ENCODE data around the gene MYH7. TPM values are rescaled to one million over a fixed set of nuclear protein-coding genes. Genes with fewer than 3 reads are reported as not detected.

MYH7 gene
- polyA plus RNA-seq, 2 of the 4 experiments (the other 2 are of a cell fraction), result not detected

DNA sequence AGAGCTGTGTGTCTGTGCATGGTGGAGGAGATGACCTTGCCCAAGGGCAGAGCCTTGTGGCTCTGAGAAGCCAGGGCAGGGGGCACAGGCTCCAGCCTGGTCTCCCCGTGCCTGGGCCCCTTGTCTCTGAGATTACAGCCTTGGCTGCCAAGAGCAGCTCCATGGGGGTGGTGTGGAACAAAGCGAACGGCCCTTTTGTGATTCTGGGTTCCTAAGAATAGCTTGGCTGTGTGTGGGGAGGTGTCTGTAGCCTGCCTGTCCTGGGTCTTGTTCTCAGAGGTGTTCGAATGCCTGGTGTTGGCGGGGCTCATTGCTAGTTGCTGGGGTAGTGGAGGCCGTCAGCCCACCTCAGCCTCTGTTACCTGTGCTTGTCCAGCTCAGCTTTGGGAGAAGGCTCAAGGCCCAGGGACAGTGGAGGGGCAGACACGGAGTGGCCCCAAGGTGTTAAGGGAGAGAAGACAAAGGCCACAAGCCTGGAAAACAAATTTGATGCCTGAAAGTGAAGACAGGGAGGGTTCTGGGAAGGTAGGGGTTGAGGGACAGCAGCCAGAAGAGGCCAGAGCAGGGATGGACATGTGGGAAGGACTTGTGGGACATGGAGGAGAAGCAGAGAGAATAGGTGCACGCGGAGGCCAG, 7.4 kb upstream of the MYH7 start:
- CTCF ChIA-PET, result interaction anchor here (1.0 to 1.7 kb wide), 6 partner anchors 9 to 67 kb away, joined by 3 to 4 read pairs (median 4); no protein-coding TSS in a partner anchor
- DNase-seq (ENCODE audit: low read depth in 1 of 2, low spot score in 1 of 2) (no peak), FAIRE-seq (no peak), ATAC-seq (no peak)
- H3K4me2 ChIP-seq, result no peak overlapping the region
- no peaks in the 10 kb centered on the region for H3K4me1 ChIP-seq
- WGBS (ENCODE audit: missing lambda C conversion rate), result 37% methylated on average over 9 of the region's 9 CpGs
- H3K4me3 ChIP-seq, result no peak overlapping the region
- TF ChIP-seq CEBPB (IDR thresholded peaks at IDR 0.05), result no peak
- no peak for TF ChIP-seq HOXA7 (CRISPR knock-in tag; IDR thresholded peaks at IDR 0.05)
- no peak for TF ChIP-seq RAD21 (conservative IDR thresholded peaks at IDR 0.05 in 1 of 2, IDR thresholded peaks at IDR 0.05 in 1 of 2)
- no peak for TF ChIP-seq RCOR1 (IDR thresholded peaks at IDR 0.05; ENCODE audit: low read depth, low read length)
- TF ChIP-seq MAFK (IDR thresholded peaks at IDR 0.05; ENCODE audit: partially characterized antibody), result no peak
- TF ChIP-seq POLR2AphosphoS2 (conservative IDR thresholded peaks at IDR 0.05; ENCODE audit: low read length), result no peak
- TF ChIP-seq POLR2A (IDR thresholded peaks at IDR 0.05; ENCODE audit: low read length), result no peak
- no peak for TF ChIP-seq GATA3 (IDR thresholded peaks at IDR 0.05; ENCODE audit: borderline replicate concordance)
- TF ChIP-seq, protein P1, sequence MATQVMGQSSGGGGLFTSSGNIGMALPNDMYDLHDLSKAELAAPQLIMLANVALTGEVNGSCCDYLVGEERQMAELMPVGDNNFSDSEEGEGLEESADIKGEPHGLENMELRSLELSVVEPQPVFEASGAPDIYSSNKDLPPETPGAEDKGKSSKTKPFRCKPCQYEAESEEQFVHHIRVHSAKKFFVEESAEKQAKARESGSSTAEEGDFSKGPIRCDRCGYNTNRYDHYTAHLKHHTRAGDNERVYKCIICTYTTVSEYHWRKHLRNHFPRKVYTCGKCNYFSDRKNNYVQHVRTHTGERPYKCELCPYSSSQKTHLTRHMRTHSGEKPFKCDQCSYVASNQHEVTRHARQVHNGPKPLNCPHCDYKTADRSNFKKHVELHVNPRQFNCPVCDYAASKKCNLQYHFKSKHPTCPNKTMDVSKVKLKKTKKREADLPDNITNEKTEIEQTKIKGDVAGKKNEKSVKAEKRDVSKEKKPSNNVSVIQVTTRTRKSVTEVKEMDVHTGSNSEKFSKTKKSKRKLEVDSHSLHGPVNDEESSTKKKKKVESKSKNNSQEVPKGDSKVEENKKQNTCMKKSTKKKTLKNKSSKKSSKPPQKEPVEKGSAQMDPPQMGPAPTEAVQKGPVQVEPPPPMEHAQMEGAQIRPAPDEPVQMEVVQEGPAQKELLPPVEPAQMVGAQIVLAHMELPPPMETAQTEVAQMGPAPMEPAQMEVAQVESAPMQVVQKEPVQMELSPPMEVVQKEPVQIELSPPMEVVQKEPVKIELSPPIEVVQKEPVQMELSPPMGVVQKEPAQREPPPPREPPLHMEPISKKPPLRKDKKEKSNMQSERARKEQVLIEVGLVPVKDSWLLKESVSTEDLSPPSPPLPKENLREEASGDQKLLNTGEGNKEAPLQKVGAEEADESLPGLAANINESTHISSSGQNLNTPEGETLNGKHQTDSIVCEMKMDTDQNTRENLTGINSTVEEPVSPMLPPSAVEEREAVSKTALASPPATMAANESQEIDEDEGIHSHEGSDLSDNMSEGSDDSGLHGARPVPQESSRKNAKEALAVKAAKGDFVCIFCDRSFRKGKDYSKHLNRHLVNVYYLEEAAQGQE (IDR thresholded peaks at IDR 0.05), result no peak
- TF ChIP-seq HES2 (IDR thresholded peaks at IDR 0.05), result no peak
- TF ChIP-seq ATOH8 (CRISPR knock-in tag; IDR thresholded peaks at IDR 0.05; ENCODE audit: low read depth), result no peak
- no peak for TF ChIP-seq EP300 (IDR thresholded peaks at IDR 0.05)
- no peak for TF ChIP-seq RNF2 (IDR thresholded peaks at IDR 0.05; ENCODE audit: borderline replicate concordance, low read depth)
- TF ChIP-seq KDM1A (IDR thresholded peaks at IDR 0.05; ENCODE audit: low read depth), result no peak
- TF ChIP-seq KDM5A (IDR thresholded peaks at IDR 0.05), result no peak
- TF ChIP-seq PHF8 (IDR thresholded peaks at IDR 0.05; ENCODE audit: borderline replicate concordance, low read depth), result no peak
- TF ChIP-seq HOXB5 (CRISPR knock-in tag; IDR thresholded peaks at IDR 0.05), result no peak
- TF ChIP-seq JUN (IDR thresholded peaks at IDR 0.05), result no peak
- no peaks in the 10 kb centered on the region for H3K9me3 ChIP-seq
- H3K27ac ChIP-seq, result no peak overlapping the region
- POLR2A ChIA-PET, result no interaction called here

DNA sequence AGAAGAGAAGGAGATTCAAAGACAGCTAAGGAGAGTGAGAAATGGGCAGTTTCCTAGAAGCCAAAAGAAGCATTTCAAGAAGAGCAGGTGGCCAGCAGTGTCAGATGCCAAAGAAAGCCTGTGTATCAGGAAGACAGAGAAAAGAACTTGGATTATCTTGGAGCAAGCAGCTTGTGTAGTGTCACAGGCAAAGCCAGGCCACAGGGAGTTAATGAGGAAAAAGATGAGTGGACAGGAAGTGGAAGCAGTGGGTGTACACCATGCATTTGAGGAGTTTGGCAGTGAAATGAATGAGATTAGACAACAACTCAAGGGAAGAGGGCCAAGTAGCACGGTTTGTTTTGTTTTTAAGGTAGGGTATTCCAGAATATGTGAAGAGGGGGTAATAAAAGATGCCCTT, 5.6 kb upstream of the MYH7 start:
- ATAC-seq, result no peak
- no peaks in the 10 kb centered on the region for H3K9me3 ChIP-seq
- no peak for DNase-seq (ENCODE audit: low read depth in 1 of 2, low spot score in 1 of 2)
- TF ChIP-seq MAFK (IDR thresholded peaks at IDR 0.05; ENCODE audit: partially characterized antibody), result no peak
- no peak for TF ChIP-seq ATOH8 (CRISPR knock-in tag; IDR thresholded peaks at IDR 0.05; ENCODE audit: low read depth)
- TF ChIP-seq PHF8 (IDR thresholded peaks at IDR 0.05; ENCODE audit: borderline replicate concordance, low read depth), result no peak
- no peak for TF ChIP-seq GATA3 (IDR thresholded peaks at IDR 0.05; ENCODE audit: borderline replicate concordance)
- TF ChIP-seq BHLHE40 (IDR thresholded peaks at IDR 0.05; ENCODE audit: low read depth, low read length), result no peak
- TF ChIP-seq, protein P2, sequence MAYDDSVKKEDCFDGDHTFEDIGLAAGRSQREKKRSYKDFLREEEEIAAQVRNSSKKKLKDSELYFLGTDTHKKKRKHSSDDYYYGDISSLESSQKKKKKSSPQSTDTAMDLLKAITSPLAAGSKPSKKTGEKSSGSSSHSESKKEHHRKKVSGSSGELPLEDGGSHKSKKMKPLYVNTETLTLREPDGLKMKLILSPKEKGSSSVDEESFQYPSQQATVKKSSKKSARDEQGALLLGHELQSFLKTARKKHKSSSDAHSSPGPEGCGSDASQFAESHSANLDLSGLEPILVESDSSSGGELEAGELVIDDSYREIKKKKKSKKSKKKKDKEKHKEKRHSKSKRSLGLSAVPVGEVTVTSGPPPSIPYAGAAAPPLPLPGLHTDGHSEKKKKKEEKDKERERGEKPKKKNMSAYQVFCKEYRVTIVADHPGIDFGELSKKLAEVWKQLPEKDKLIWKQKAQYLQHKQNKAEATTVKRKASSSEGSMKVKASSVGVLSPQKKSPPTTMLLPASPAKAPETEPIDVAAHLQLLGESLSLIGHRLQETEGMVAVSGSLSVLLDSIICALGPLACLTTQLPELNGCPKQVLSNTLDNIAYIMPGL (CRISPR knock-in tag; IDR thresholded peaks at IDR 0.05; ENCODE audit: borderline replicate concordance), result no peak
- no peak for TF ChIP-seq ZC3H11A (IDR thresholded peaks at IDR 0.05)
- no peak for TF ChIP-seq NFE2L2 (conservative IDR thresholded peaks at IDR 0.05; ENCODE audit: low read length)
- no peak for TF ChIP-seq CEBPB (IDR thresholded peaks at IDR 0.05)
- no peak for TF ChIP-seq BCL3 (IDR thresholded peaks at IDR 0.05)
- no peak for TF ChIP-seq RCOR1 (IDR thresholded peaks at IDR 0.05; ENCODE audit: low read depth, low read length)
- TF ChIP-seq RARB (CRISPR knock-in tag; IDR thresholded peaks at IDR 0.05), result no peak
- TF ChIP-seq RFX5 (IDR thresholded peaks at IDR 0.05), result no peak
- no peak overlapping the region for H3K4me2 ChIP-seq
- CTCF ChIA-PET, result interaction anchor here (0.7 kb wide), 1 partner anchor 64 kb away, joined by 3 read pairs; the partner anchor contains the start of gene CMTM5
- H3K27ac ChIP-seq, result no peak overlapping the region
- H3K4me3 ChIP-seq, result no peak overlapping the region
- 10% methylated on average over 1 of the region's 1 CpG for WGBS (ENCODE audit: missing lambda C conversion rate)
- H3K4me1 ChIP-seq, result no peaks in the 10 kb centered on the region
- FAIRE-seq, result no peak
- POLR2A ChIA-PET, result no interaction called here

Data from A549 (cell line).